HEK293T (cell line): ENCODE results near the gene CCNY.
"Not testable (repeated sequence)": the region's sequence is repeated elsewhere in the genome, so short reads cannot be mapped to it uniquely, and the experiment has no call there.

Source experiments
- CTCF ChIA-PET: fragments of 350-600 bp; formaldehyde crosslinking; extraction: SDS; loops from one replicate; lab custom pipeline; 2021; ENCODE audit warnings: antibody characterized with exemption, inconsistent platforms; lab: Yijun Ruan, JAX
- POLR2A ChIA-PET: fragments of 350-600 bp; formaldehyde crosslinking; extraction: SDS; loops from one replicate; lab custom pipeline; 2020; ENCODE audit warnings: antibody characterized with exemption, inconsistent platforms; lab: Yijun Ruan, JAX
- DNase-seq: peaks from one replicate; pipeline ENCODE4 v3.0.0; 2012; ENCODE audit warnings: mixed read lengths; ENCODE audit errors: extremely low spot score
- ARNT ChIP-seq: fragments of 450-650 bp; IDR thresholded peaks from 2 replicates; pipeline ENCODE4 v1.6.1; 2017; ENCODE audit warnings: mild to moderate bottlenecking
- BHLHE40 ChIP-seq: fragments of 450-650 bp; IDR thresholded peaks from 2 replicates; pipeline ENCODE4 v1.6.1; 2016; ENCODE audit warnings: mild to moderate bottlenecking, moderate library complexity, borderline replicate concordance
- CTBP1 ChIP-seq: fragments of 450-650 bp; IDR thresholded peaks from 2 replicates; pipeline ENCODE4 v1.6.1; 2016; ENCODE audit warnings: borderline replicate concordance
- ELF4 ChIP-seq: fragments of 450-650 bp; IDR thresholded peaks from 2 replicates; pipeline ENCODE4 v1.6.1; 2017; ENCODE audit warnings: antibody characterized with exemption
- FOXA1 ChIP-seq: fragments of 450-650 bp; IDR thresholded peaks from 2 replicates; pipeline ENCODE4 v1.6.1; 2016; ENCODE audit warnings: mild to moderate bottlenecking
- FOXK2 ChIP-seq: fragments of 450-650 bp; IDR thresholded peaks from 2 replicates; pipeline ENCODE4 v1.6.1; 2016; ENCODE audit warnings: mild to moderate bottlenecking
- FOXM1 ChIP-seq: fragments of 450-650 bp; IDR thresholded peaks from 2 replicates; pipeline ENCODE4 v1.6.1; 2017; ENCODE audit warnings: mild to moderate bottlenecking, borderline replicate concordance
- HDGF ChIP-seq: fragments of 450-650 bp; IDR thresholded peaks from 2 replicates; pipeline ENCODE4 v1.6.1; 2017; ENCODE audit warnings: antibody characterized with exemption, borderline replicate concordance
- L3MBTL2 ChIP-seq: fragments of 450-650 bp; conservative IDR thresholded peaks from 2 replicates; pipeline ENCODE4 v1.6.1; 2016; ENCODE audit warnings: mild to moderate bottlenecking
- LEF1 ChIP-seq: fragments of 450-650 bp; IDR thresholded peaks from 2 replicates; pipeline ENCODE4 v1.6.1; 2017; ENCODE audit warnings: mild to moderate bottlenecking, borderline replicate concordance
- NFRKB ChIP-seq: fragments of 450-650 bp; IDR thresholded peaks from 2 replicates; pipeline ENCODE4 v1.6.1; 2016; ENCODE audit warnings: mild to moderate bottlenecking, moderate library complexity
- SP1 ChIP-seq: fragments of 450-650 bp; IDR thresholded peaks from 2 replicates; pipeline ENCODE4 v1.6.1; 2017
- SUZ12 ChIP-seq: fragments of 450-650 bp; IDR thresholded peaks from 2 replicates; pipeline ENCODE4 v1.6.1; 2016; ENCODE audit warnings: mild to moderate bottlenecking
- TARDBP ChIP-seq: fragments of 450-650 bp; IDR thresholded peaks from 2 replicates; pipeline ENCODE4 v1.6.1; 2016
- ZNF384 ChIP-seq: fragments of 450-650 bp; IDR thresholded peaks from 2 replicates; pipeline ENCODE4 v1.6.1; 2016
- TF ChIP-seq, protein P1 (sequence below): fragments of 450-650 bp; IDR thresholded peaks from 2 replicates; pipeline ENCODE4 v1.6.1; 2016

Gene CCNY

DNA sequence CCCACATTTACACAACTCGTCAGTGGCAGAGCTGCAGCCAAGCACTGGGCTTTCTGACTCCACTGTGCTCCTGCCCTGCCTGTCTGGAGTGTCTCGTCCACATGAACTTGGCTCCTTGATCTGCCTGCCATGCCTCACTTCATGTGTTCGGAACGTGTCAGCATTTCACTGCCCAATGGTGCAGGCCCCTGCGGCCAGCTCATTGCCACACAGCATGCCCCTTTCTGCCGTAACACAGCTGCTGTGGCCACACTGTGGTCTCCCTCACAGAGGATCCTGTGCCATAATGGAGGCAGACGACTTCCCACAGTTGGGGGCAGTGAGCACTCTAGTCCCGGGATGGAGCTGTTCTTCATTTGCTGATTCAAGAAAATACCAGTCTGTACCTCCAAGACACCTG lies 174.6 kb downstream of the CCNY start:
- ChIA-PET CTCF (interaction anchor here (0.6 kb wide), 1 partner anchor 9 kb away, joined by 3 read pairs; no protein-coding TSS in a partner anchor), POLR2A (no interaction called here)
- DNase-seq, result no peak
- TF ChIP-seq ELF4 (no peak), FOXM1 (no peak), FOXK2 (no peak), ZNF384 (no peak), SUZ12 (no peak), CTBP1 (no peak), ARNT (no peak), BHLHE40 (no peak), HDGF (no peak), NFRKB (no peak)
- TF ChIP-seq, protein P1, sequence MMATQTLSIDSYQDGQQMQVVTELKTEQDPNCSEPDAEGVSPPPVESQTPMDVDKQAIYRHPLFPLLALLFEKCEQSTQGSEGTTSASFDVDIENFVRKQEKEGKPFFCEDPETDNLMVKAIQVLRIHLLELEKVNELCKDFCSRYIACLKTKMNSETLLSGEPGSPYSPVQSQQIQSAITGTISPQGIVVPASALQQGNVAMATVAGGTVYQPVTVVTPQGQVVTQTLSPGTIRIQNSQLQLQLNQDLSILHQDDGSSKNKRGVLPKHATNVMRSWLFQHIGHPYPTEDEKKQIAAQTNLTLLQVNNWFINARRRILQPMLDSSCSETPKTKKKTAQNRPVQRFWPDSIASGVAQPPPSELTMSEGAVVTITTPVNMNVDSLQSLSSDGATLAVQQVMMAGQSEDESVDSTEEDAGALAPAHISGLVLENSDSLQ, result no peak

DNA sequence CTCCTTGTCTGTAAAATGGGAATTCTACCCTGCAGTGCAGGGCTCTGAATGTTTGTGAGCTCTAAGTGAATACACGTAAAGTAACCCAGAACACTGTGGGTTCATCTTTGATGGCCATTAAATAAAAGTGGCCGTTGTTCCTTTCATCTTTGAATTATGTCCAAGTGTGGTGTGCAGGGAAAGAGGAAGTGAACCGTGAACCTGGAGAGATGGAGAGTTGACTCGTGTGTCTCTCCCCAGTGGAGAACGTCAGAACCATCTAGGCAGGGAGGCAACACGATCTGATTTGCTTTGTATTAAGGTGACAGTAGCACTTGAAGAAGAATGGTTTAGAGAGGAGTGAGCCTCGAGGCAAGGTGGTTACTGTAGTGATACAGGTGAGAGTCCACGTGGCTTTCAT lies 175.3 kb downstream of the CCNY start:
- DNase-seq, result no peak
- ChIA-PET CTCF (no interaction called here), POLR2A (no interaction called here)
- TF ChIP-seq TARDBP, result no peak
- no peak for TF ChIP-seq ARNT
- no peak for TF ChIP-seq ELF4
- TF ChIP-seq ZNF384, result no peak
- TF ChIP-seq LEF1, result no peak
- no peak for TF ChIP-seq SUZ12

DNA sequence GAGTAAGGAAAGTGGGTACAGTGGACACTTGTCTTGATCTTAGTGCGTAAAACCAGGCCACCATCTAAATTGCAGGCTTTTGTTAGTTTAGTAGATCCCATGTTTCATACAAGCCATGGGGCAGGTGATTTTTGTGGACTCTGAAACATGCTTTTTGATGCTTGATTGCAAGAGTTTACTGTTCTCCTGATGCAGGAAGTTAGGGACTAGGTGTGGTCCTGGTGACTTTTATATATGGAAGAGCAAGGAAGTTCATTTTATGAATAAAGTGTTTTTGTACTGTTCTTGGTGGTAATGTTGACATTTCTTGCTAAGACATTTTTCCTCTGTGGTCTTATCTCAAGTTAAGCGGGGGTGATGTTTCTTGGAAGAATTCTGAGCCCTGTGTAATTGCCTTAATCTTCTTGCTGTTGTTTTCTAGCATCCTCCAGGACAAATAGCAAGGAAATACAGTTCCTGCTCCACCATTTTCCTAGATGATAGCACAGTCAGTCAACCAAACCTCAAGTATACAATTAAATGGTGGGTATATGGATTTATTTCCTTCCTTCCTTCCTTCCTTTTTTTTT lies 179.9 kb downstream of the CCNY start:
- no peak for DNase-seq
- ChIA-PET CTCF (no interaction called here), POLR2A (no interaction called here)
- TF ChIP-seq ARNT, result no peak
- TF ChIP-seq FOXM1, result no peak
- TF ChIP-seq HDGF, result no peak
- TF ChIP-seq ZNF384, result no peak
- no peak for TF ChIP-seq NFRKB
- TF ChIP-seq FOXK2, result no peak
- no peak for TF ChIP-seq SUZ12
- TF ChIP-seq BHLHE40, result no peak

DNA sequence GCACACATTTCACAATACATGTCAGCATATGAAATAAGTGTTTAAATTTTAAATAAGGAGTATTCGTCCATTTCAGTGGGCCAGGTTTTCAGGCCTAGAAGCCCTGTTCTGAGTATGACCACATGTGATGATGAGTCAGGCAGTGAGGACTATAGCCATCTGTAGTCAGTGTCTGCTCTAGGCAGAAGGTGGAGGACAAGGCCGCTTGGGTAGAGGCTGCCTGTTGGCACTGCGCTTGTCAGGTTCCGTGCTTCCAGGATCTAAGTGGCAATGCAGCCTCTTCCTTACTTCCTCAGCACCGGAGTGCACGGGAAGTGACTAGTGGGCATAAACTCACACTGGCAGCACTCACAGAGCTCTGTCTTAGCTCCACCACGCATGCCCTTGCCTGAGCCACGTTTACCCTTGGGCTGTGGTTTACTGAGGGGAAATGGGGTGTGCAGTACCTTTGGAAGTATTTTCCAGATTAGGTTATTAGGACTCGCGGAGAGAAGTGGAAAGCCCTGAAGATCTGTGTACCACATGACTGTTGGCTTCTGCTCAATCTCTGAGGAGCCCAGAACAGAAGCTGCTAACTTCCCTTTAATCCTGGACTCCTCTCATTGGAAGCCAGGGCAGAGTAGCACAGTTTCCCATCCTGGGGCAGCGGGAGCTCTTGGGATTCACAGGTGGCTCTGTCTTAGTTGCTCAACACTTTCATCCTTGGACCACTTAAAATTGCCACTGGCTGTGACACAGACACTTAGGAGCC lies 181.3 kb downstream of the CCNY start:
- no peak for DNase-seq
- TF ChIP-seq FOXA1 (no peak), L3MBTL2 (no peak), ELF4 (no peak), FOXK2 (no peak), TARDBP (no peak), CTBP1 (no peak)
- TF ChIP-seq, protein P1, result no peak
- ChIA-PET POLR2A (no interaction called here), CTCF (no interaction called here)

DNA sequence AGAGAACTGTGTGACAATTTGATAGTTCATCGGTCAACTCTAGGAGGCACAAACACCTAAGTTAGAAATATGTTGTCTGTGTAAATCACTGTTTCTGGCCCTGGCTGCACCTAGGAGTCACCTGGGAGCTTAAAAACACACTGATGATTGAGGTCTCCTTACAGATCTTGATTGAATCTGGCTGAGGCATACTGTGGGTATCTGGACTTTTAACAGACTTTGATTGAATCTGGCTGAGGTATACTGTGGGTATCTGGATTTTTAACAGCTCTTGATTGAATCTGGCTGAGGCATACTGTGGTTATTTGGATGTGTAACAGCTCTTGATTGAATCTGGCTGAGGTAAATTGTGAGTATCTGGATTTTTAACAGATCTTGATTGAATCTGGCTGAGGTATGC lies 181.9 kb downstream of the CCNY start:
- CTCF ChIA-PET, DNase-seq, POLR2A ChIA-PET: not testable (repeated sequence)

- TF ChIP-seq FOXK2 (no peak), HDGF (no peak), FOXA1 (no peak), ELF4 (no peak), NFRKB (no peak)
- ChIA-PET POLR2A (no interaction called here), CTCF (no interaction called here)
- no peak for DNase-seq
Measured at GRCh38 chr10:35520996-35521395, 184.7 kb downstream of the CCNY start.

DNA sequence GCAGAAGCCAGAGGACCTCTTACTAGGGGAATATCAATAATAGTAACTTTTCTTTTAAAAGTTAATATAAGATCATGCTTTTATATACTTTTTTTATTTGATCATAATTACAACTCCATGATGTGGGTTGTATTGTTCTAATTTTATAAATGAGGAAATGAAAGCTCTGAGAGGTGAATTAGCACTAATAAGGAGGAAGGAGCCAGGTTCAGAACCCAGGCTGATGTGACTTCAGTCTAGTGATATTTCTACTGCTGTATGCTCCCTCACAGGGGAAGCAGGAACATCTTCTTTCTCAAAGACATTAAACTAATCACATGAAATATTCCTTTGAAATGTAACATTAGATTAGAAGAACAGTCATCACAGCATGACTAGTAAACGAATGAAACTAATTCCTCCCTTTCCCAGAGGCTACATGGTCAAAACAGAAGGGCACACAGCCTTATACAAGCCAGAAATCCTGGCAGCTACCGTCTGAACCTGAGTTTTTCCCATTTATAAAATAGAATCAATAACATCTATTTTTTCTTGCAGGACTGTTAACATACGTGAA lies 187.4 kb downstream of the CCNY start:
- TF ChIP-seq LEF1 (no peak), ZNF384 (no peak), ARNT (no peak), L3MBTL2 (no peak), NFRKB (no peak), BHLHE40 (no peak), FOXM1 (no peak), SUZ12 (no peak), TARDBP (no peak), SP1 (no peak), FOXA1 (no peak), ELF4 (no peak), CTBP1 (no peak)
- TF ChIP-seq, protein P1, result no peak
- ChIA-PET POLR2A (interaction anchor here (0.5 kb wide), 1 partner anchor 291 kb away, joined by 3 read pairs; no protein-coding TSS in a partner anchor), CTCF (no interaction called here)
- DNase-seq, result no peak
